ENCODE data around the gene BAG3. TPM values are rescaled to one million over a fixed set of nuclear protein-coding genes. Genes with fewer than 3 reads are reported as not detected.

The BAG3 gene
- total and polyA plus RNA-seq, 2 of the 4 experiments (the other 2 are of a cell fraction): 5.4 to 42.5 TPM

DNA sequence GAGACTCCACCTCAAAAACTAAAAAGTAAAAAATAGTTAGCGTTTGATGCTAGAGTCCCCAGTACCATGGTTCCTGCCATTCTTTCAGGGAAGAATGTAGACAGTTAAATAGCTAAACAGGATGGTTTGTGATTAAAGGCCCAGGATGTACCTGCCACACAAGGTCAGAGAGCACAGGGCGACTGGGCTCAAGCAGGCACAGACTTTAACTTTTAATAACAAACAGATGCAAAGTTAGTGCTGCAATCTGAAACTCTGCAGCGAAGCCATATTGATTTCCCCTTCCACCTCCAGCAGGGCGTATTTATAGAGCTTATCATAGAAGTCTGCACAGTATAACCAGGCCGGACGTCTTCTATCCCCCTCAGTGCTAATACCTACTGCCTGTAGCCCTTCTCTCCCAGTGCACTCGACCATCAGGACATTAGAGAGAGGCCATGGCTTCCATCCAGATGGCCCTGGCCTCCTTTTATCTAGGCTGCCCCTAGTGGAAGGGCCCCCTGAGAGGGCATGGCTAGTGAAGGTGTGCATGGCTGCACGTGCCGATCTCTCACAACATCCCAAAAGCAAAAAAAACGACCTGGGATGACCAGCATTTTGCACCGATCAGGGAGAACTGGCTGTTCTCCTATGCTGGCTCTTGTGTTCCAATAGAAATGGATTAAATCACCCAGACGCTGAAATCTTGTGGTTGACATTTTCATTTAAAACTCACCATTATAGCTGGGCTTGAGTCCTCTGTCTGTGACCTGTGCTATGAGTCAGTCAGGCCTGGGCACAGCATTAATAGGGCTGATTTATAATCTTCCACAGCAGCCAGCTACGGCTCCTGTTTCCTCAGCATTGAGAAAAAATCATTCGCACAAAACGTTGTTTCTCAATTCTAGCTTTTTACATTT lies 7.6 kb upstream of the BAG3 start (continued):
- no peak for TF ChIP-seq RAD21 (IDR thresholded peaks at IDR 0.05; ENCODE audit: low read length)

DNA sequence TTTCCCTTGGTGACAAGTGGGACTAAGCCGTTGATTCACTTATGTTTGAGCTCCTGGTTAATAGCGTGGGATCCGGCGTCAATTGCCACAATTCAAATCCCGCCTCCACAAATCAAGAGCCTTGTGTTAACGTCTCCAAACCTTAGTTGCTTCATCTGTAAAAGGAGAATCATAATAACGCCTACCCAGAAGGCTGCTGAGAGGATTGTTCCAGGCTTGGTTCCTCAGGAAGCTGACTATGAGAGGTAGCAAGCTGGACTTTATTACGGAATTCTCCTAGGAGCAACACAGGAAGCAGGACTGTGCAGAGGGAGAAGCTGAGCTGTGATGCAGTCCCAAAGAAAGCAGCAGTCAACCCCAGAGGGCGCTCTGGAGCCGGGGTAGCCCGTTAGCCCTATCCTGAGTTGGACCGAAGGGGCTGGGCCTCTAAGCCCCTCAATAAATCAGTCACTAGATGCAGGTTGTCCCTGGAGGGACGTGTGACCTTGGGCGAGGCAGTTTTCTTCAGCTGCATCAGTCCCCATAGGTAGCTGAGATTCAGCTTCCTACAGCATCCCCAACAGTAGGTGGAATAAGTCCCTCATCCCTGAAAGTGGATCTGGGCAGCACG lies 6.9 kb upstream of the BAG3 start:
- in situ Hi-C loops (cut with MboI; ENCODE audit: low sequenced_read_pairs): no loop called here
- no peaks in the 10 kb centered on the region for H3K36me3 ChIP-seq (ENCODE audit: control insufficient read depth, insufficient read depth, low read length)
- H3K9me3 ChIP-seq (ENCODE audit: control insufficient read depth, insufficient read depth, low read length): peaks cover 11% of the 10 kb centered on the region
- dilution Hi-C loops (cut with HindIII; ENCODE audit: low sequenced_read_pairs, unreplicated experiment): no loop called here
- H3K27ac ChIP-seq (ENCODE audit: insufficient read depth, low read length): no peak overlapping the region
- no peak for DNase-seq
- no peak overlapping the region for H3K4ac ChIP-seq (ENCODE audit: low read depth, low read length)
- no peak overlapping the region for H3K4me2 ChIP-seq (ENCODE audit: low read depth, low read length)
- no peak overlapping the region for H2BK15ac ChIP-seq (ENCODE audit: low read depth, low read length)
- H2AFZ ChIP-seq (replicated peaks; ENCODE audit: low read length, poor library complexity): no peak overlapping the region
- no peak overlapping the region for H2BK20ac ChIP-seq (ENCODE audit: low read depth, low read length)
- H2BK120ac ChIP-seq (ENCODE audit: low read depth, low read length): no peak overlapping the region
- no TSS peak for BruUV-seq (replicated peaks)
- no peak overlapping the region for H2AK5ac ChIP-seq (ENCODE audit: low read depth, low read length)
- no peak overlapping the region for H2AK9ac ChIP-seq (replicated peaks; ENCODE audit: low read depth, low read length, poor library complexity)
- no peaks in the 10 kb centered on the region for H4K20me1 ChIP-seq (ENCODE audit: insufficient read depth, low read length)
- TF ChIP-seq, protein P1, sequence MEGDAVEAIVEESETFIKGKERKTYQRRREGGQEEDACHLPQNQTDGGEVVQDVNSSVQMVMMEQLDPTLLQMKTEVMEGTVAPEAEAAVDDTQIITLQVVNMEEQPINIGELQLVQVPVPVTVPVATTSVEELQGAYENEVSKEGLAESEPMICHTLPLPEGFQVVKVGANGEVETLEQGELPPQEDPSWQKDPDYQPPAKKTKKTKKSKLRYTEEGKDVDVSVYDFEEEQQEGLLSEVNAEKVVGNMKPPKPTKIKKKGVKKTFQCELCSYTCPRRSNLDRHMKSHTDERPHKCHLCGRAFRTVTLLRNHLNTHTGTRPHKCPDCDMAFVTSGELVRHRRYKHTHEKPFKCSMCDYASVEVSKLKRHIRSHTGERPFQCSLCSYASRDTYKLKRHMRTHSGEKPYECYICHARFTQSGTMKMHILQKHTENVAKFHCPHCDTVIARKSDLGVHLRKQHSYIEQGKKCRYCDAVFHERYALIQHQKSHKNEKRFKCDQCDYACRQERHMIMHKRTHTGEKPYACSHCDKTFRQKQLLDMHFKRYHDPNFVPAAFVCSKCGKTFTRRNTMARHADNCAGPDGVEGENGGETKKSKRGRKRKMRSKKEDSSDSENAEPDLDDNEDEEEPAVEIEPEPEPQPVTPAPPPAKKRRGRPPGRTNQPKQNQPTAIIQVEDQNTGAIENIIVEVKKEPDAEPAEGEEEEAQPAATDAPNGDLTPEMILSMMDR (conservative IDR thresholded peaks at IDR 0.05; ENCODE audit: low read depth, low read length): peak; percentile 9; the same call in 1 of the 2 replicates
- TF ChIP-seq, protein P2, sequence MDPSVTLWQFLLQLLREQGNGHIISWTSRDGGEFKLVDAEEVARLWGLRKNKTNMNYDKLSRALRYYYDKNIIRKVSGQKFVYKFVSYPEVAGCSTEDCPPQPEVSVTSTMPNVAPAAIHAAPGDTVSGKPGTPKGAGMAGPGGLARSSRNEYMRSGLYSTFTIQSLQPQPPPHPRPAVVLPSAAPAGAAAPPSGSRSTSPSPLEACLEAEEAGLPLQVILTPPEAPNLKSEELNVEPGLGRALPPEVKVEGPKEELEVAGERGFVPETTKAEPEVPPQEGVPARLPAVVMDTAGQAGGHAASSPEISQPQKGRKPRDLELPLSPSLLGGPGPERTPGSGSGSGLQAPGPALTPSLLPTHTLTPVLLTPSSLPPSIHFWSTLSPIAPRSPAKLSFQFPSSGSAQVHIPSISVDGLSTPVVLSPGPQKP (IDR thresholded peaks at IDR 0.05; ENCODE audit: borderline replicate concordance, low read depth, low read length): no peak
- no peak for TF ChIP-seq SMC3 (IDR thresholded peaks at IDR 0.05; ENCODE audit: low read depth, low read length)
- no peak overlapping the region for H3K18ac ChIP-seq (ENCODE audit: low read depth, low read length)
- WGBS, 2 experiments (ENCODE audit: extremely low coverage in 2 of 2, insufficient read length in 1 of 2): 100% methylated on average over 1 of the region's 15 CpGs; no CpG with 5 or more reads in 1 of the 2 experiments
- H3K23ac ChIP-seq (ENCODE audit: low read depth, low read length): no peak overlapping the region
- POLR2A ChIA-PET (ENCODE audit: unreplicated experiment): no interaction called here
- H3K27me3 ChIP-seq (ENCODE audit: control insufficient read depth, insufficient read depth, low read length): no peaks in the 10 kb centered on the region
- no peaks in the 10 kb centered on the region for H3K4me1 ChIP-seq (ENCODE audit: control insufficient read depth, insufficient read depth, low read length)
- H4K8ac ChIP-seq (ENCODE audit: low read depth in 2 of 2, low read length in 2 of 2): no peak overlapping the region
- no peak overlapping the region for H3K56ac ChIP-seq (ENCODE audit: extremely low read depth, insufficient read depth, low read length)
- CTCF ChIA-PET: no interaction called here
- ATAC-seq (ENCODE audit: low read depth): no peak
- no peak overlapping the region for H4K91ac ChIP-seq (ENCODE audit: insufficient read depth, low read depth, low read length)
- H3K14ac ChIP-seq (replicated peaks; ENCODE audit: low read depth, low read length): no peak overlapping the region
- no peaks in the 10 kb centered on the region for H3K9me1 ChIP-seq (ENCODE audit: insufficient read depth, low read length)
- H3K4me3 ChIP-seq (ENCODE audit: insufficient read depth, low read depth, low read length): no peak overlapping the region
- no peak overlapping the region for H2BK5ac ChIP-seq (ENCODE audit: low read depth, low read length, poor library complexity, severe bottlenecking)
- H4K5ac ChIP-seq (ENCODE audit: low read depth, low read length): no peak overlapping the region
- H3K9ac ChIP-seq (ENCODE audit: low read depth, low read length): no peak overlapping the region
- intact Hi-C loops (cut with micrococcal nuclease): no loop called here
- H3K79me1 ChIP-seq (ENCODE audit: low read depth in 1 of 2, low read length in 2 of 2): no peaks in the 10 kb centered on the region
